A673 (cell line): ENCODE measurements around the gene HACE1.

Experiments used
- CTCF ChIP-seq: fragments of 300-800, 200-600 bp; sonication (generic); conservative IDR thresholded peaks from 2 replicates; pipeline ENCODE4 v1.5.1; 2017; ENCODE audit warnings: low read depth, mild to moderate bottlenecking, antibody characterized with exemption, low read length, moderate library complexity, mixed read lengths
- EZH2 ChIP-seq: fragments of 200-600 bp; sonication (generic); IDR thresholded peaks from 2 replicates; pipeline ENCODE4 v1.6.1; 2017; ENCODE audit warnings: borderline replicate concordance, low read depth, mild to moderate bottlenecking, mixed read lengths, antibody characterized with exemption, low read length; ENCODE audit not compliant: poor library complexity, severe bottlenecking

DNA sequence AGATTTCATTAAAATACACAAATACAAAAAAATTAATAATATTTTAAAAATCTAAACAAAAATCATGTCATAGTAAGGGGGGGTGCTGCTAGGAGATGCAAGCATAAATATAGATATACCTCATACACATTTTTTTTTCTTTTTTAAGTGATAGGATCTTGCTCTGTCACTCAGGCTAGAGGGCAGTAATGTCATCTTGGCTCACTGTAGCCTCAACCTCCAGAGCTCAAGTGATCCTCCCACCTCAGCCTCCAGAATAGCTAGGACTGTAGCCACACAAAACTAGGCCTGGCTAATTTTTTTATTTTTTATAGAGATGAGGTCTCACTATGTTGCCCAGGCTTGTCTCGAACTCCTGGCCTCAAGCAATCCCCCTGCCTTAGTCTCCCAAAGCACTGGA lies 90.8 kb downstream of the HACE1 start:
- TF ChIP-seq CTCF (no peak), EZH2 (no peak)
